Measurements from ENCODE around the gene LBP.

LBP gene

DNA sequence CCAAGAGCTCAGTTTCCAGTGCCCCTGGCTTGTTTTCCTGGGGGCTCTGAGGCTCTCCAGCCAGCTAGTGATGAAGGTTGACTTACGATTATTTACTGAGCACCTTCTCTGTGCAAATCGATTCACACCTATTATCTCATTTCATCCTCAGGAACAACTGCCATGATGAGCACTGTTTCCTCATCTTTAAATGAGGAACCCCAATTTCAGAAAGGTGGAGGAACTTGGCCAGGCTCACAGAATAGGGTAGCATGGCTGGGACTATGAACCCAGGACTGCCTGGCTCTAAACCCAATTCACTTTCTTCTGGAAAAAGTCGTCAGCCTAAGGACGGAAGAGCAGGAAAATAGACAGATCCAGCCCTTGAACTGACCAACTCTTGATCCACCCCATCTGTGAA lies 45.8 kb upstream of the LBP start:
- Histone ChIP-seq H4K20me1 (ENCODE audit: insufficient read depth) (no peaks in the 10 kb centered on the region), H2AFZ (ENCODE audit: low read depth) (no peak overlapping the region), H3K36me3 (ENCODE audit: insufficient read depth) (no peaks in the 10 kb centered on the region), H3K27me3 (ENCODE audit: insufficient read depth, low read depth) (no peaks in the 10 kb centered on the region), H3K27ac (no peak overlapping the region), H3K79me2 (ENCODE audit: insufficient read depth, low read depth) (no peaks in the 10 kb centered on the region), H3K4me2 (no peak overlapping the region), H3K4me3 (IDR thresholded peaks at IDR 0.05; ENCODE audit: insufficient read depth, low read depth, low read length) (no peak overlapping the region), H3K9ac (no peak overlapping the region), H3K4me1 (ENCODE audit: low read depth, poor library complexity, severe bottlenecking) (no peaks in the 10 kb centered on the region)
- TF ChIP-seq, protein P1, sequence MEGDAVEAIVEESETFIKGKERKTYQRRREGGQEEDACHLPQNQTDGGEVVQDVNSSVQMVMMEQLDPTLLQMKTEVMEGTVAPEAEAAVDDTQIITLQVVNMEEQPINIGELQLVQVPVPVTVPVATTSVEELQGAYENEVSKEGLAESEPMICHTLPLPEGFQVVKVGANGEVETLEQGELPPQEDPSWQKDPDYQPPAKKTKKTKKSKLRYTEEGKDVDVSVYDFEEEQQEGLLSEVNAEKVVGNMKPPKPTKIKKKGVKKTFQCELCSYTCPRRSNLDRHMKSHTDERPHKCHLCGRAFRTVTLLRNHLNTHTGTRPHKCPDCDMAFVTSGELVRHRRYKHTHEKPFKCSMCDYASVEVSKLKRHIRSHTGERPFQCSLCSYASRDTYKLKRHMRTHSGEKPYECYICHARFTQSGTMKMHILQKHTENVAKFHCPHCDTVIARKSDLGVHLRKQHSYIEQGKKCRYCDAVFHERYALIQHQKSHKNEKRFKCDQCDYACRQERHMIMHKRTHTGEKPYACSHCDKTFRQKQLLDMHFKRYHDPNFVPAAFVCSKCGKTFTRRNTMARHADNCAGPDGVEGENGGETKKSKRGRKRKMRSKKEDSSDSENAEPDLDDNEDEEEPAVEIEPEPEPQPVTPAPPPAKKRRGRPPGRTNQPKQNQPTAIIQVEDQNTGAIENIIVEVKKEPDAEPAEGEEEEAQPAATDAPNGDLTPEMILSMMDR (conservative IDR thresholded peaks at IDR 0.05; ENCODE audit: low read depth, low read length), result no peak

DNA sequence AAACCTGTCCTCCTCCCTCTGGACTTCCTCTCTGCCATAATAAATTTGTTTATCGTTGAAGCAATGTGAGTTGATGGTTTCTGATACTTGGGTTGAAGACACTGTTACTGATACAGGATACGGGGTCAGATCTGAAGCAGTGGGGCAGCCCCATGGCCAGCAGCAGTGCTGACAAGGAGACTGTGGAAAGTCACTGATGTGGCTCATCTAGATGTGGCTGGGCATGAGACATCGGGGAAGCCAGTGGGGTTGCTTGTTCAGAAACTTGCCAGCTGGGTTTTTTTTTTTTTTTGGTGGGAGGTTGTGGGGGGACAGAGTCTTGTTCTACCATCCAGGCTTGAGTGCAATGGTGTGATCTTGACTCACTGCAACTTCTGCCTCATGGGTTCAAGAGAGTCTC lies 45.0 kb upstream of the LBP start:
- no peak overlapping the region for H3K9ac ChIP-seq
- no peak overlapping the region for H3K4me3 ChIP-seq (IDR thresholded peaks at IDR 0.05; ENCODE audit: insufficient read depth, low read depth, low read length)
- no peaks in the 10 kb centered on the region for H4K20me1 ChIP-seq (ENCODE audit: insufficient read depth)
- no peak overlapping the region for H3K4me2 ChIP-seq
- no peaks in the 10 kb centered on the region for H3K36me3 ChIP-seq (ENCODE audit: insufficient read depth)
- no peaks in the 10 kb centered on the region for H3K27me3 ChIP-seq (ENCODE audit: insufficient read depth, low read depth)
- H3K79me2 ChIP-seq (ENCODE audit: insufficient read depth, low read depth), result no peaks in the 10 kb centered on the region
- no peak overlapping the region for H3K27ac ChIP-seq
- no peaks in the 10 kb centered on the region for H3K4me1 ChIP-seq (ENCODE audit: low read depth, poor library complexity, severe bottlenecking)
- TF ChIP-seq, protein P1 (conservative IDR thresholded peaks at IDR 0.05; ENCODE audit: low read depth, low read length), result no peak
- H2AFZ ChIP-seq (ENCODE audit: low read depth), result no peak overlapping the region

DNA sequence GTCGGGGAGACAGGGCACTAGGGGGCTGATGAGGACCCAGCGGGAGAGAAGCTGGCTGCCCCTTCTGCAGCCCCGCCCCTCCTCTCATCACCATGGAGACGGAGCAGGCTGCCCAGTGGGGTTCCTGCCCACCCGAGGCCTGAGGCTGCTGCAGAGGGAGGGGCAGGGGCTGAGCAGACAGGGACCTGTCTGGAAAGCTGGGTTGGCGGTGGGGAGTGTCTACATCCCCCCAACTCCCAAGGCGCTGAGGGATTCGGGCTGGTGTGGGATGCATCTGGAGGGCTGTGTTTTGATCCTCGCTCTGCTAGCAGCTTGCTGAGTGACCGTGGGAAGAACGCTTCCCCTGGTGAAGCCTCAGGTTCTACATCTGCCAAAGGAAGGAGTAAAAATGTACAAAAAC lies 43.5 kb upstream of the LBP start:
- H3K4me2 ChIP-seq, result no peak overlapping the region
- TF ChIP-seq, protein P1 (conservative IDR thresholded peaks at IDR 0.05; ENCODE audit: low read depth, low read length), result no peak

DNA sequence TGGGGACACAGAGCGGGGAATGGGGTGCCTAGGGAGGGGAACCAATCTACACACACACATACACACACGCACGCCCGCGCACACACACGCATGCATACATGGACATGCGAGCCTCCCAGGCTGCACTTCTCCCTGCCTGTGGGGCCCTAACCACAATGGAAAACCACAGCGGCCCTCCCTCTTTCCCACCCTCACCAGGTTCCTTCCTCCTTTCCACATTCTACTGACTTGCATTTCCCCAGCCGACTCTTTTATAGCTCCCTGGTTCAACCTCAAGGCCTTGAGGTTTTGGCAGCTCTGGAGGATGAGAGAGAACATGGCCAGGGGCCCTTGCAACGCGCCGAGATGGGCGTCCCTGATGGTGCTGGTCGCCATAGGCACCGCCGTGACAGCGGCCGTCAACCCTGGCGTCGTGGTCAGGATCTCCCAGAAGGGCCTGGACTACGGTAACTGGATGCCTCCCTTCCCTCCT lies 42.3 kb upstream of the LBP start, which contains the start of gene BPI:
Gene BPI, plus strand, starts transcription at position 249 of the 472 bp plus-strand sequence. Its CDS starts 68 bp downstream, at position 317.
- H3K79me2 ChIP-seq (ENCODE audit: insufficient read depth, low read depth), result no peaks in the 10 kb centered on the region
- no peak within 1 kb of the TSS for H3K4me3 ChIP-seq (IDR thresholded peaks at IDR 0.05; ENCODE audit: insufficient read depth, low read depth, low read length)
- no peak within 1 kb of the TSS for H3K9ac ChIP-seq
- no peak within 1 kb of the TSS for H3K27ac ChIP-seq
- H3K27me3 ChIP-seq (ENCODE audit: insufficient read depth, low read depth), result no peaks in the 10 kb centered on the region
- no peaks in the 10 kb centered on the region for H3K4me1 ChIP-seq (ENCODE audit: low read depth, poor library complexity, severe bottlenecking)
- no peak within 1 kb of the TSS for H2AFZ ChIP-seq (ENCODE audit: low read depth)
- no peaks in the 10 kb centered on the region for H4K20me1 ChIP-seq (ENCODE audit: insufficient read depth)
- H3K4me2 ChIP-seq, result no peak within 1 kb of the TSS
- TF ChIP-seq, protein P1 (conservative IDR thresholded peaks at IDR 0.05; ENCODE audit: low read depth, low read length), result no peak
- no peaks in the 10 kb centered on the region for H3K36me3 ChIP-seq (ENCODE audit: insufficient read depth)

More for the DNA sequence above, 43.5 kb upstream of the LBP start:
- H4K20me1 ChIP-seq (ENCODE audit: insufficient read depth), result no peaks in the 10 kb centered on the region
- H3K79me2 ChIP-seq (ENCODE audit: insufficient read depth, low read depth), result no peaks in the 10 kb centered on the region
- H3K36me3 ChIP-seq (ENCODE audit: insufficient read depth), result no peaks in the 10 kb centered on the region
- no peak overlapping the region for H3K9ac ChIP-seq
- no peak overlapping the region for H3K27ac ChIP-seq
- no peak overlapping the region for H3K4me3 ChIP-seq (IDR thresholded peaks at IDR 0.05; ENCODE audit: insufficient read depth, low read depth, low read length)
- no peak overlapping the region for H2AFZ ChIP-seq (ENCODE audit: low read depth)
- H3K4me1 ChIP-seq (ENCODE audit: low read depth, poor library complexity, severe bottlenecking), result no peaks in the 10 kb centered on the region
- H3K27me3 ChIP-seq (ENCODE audit: insufficient read depth, low read depth), result no peaks in the 10 kb centered on the region
